GM19023 (cell line): Measurements from ENCODE around the gene LRMDA.

Experiments used
- ATAC-seq: cut with Tn5 transposase; IDR thresholded peaks from one replicate; pipeline ENCODE4 v1.9.1; 2021; ENCODE audit warnings: mild to moderate bottlenecking, moderate library complexity; ENCODE audit not compliant: unreplicated experiment

LRMDA gene

DNA sequence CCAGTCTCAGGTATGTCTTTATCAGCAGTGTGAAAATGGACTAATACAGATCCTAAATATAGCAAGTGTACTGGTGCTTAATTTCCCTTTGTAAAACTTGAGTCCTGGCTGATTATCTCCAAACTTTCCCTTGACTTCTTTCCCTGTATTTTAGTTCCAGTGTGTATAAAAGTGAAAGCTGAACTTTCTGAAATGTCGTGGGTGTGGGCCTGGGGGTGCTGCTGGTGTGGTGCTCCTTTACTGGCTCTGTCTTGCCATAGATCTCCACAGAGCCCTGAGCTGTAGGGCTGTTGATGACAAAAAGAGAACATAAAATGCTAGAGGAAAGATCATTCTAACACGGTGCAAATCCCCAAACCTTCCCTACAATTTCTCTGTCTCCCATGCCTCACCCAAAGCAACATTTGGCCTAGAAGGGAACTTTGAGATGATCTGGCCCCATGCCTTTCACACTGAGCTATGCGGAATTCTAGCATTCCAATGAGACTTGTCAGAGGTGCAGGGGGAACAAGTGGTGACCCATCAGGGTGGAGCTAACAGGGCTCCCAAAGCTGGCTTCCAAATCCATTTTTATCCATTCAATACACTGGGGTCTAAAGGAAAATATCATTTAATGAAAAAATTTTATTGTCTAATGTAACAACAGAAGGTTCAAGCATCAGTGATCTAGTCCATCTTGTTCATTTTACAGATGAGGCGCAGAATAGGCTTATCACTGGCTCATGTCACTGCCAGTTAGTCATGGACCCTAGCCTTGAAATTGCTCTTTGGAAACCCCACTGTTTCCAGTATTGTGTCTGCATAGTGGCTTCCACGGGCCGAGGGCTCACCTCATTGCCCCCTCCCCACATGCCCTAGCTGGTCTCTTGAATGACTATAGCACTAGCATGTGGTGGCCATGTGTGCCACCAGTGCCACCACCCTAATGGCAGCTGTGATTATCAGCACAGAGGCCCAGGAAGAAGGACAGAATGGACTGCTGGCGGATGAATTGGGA lies 1000.9 kb downstream of the LRMDA start:
- no peak for ATAC-seq

DNA sequence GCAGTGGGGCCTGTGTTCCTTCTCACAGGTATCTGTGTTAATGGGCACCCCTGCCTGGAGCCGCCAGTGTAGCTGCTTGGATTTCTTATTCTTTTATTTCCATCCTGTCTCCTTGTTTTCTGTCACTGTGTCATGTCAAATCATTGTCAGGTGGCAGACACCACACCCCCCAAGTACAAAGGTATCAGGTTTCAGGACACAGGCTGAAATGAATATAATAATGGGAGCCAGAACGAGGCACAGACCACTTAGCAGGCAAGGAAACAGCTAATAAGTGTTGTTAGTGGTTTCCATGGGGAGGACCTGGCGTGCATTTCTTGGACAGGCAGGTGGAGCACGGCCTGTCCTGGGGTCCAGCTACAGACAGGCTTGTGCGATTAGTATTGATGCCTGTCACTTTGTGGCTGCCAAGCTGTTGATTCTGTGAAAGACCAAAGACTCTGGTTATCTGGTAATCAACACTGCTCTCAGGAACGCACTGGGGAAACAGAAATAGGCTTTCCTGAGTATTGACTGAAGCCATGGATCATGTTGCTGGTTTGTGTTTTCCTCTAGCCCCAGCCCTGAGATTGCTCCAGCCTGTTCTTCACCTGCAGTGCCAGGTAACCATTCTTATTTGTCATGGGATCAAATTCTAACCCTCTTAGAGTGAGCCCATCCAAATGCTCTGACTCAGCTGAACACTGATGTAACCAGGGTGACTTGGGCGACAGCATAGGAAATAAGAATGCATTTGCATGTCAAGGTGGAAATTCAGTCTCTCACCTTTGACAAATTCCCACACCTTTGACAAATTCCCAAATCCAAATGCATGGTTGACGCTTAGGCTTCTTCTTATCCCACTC lies 1002.0 kb downstream of the LRMDA start:
- ATAC-seq, result no peak

DNA sequence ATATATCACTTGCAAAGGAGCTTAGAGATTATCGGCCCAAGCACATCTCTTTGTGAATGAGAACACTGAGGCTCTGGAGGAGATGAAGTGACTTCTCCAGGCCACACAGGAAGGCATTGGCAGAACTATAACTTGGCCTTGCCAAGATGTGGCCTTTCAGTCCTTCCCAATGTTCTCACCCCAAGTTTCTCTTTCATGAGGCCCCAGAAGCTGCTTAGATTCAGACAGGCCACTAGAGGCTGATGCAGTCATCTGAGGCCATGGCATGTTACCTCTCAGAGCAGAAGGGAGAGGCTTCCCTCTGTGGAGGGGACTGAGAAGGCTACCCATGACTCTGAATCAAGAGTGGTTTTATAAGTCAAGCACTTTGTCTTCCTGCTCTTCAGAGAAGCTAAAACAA lies 1003.7 kb downstream of the LRMDA start:
- no peak for ATAC-seq

DNA sequence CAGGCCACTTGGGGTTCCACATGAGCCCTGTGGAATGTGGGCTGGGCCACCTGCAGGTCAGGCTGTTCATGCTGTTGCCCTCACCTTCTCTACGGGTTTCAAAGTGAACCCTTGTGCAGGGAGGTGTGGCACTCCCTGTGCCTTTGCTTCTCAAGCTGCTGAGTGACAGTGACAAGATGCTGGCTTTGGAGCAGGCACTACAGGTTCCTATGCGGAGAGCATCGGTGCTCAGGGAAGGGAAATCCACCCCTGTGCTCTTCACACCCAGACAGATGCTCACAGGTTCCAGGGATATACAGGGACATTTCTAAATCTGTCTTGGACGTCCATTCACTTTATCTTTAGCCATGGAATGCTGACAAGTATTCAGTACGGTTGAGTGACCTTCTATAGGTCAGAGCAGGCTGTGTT lies 1005.0 kb downstream of the LRMDA start:
- no peak for ATAC-seq

DNA sequence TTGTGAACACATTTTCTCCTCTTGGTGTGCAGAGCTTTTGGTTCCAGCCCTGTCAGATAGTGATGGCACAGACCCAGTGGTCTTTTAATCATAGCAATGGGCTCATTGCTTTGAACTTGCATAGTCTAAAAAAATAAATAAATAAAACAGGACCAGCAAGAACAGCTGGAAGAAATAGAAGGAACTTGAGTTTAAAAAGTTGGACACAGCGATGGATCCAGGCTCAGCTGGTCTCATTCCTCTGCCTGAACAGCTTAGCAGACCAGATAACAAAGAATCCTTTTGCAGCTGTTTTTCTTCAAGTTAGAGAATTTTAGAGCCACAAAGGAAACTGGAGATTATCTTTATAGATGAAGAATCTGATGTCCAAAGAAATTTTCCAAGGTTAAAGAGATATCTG lies 1005.6 kb downstream of the LRMDA start:
- no peak for ATAC-seq

DNA sequence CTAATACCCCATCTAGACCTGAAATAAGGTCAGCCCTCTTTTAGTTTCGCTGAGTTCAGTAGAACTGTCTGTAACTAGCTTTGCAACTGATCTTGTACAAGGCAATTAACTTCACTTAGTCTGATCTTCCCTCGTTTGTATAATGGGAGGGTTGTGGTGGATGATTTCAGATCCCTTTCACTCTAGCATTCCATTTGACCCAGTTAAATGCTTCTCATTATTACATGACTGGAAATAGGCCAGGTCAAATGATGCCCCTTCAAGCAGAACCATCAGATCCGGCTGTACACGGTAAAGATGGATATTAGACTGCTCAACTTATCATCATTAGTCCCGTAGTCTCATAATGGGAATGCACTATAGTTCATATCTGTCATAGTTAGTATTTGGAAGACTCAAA lies 1009.0 kb downstream of the LRMDA start:
- ATAC-seq, result no peak

DNA sequence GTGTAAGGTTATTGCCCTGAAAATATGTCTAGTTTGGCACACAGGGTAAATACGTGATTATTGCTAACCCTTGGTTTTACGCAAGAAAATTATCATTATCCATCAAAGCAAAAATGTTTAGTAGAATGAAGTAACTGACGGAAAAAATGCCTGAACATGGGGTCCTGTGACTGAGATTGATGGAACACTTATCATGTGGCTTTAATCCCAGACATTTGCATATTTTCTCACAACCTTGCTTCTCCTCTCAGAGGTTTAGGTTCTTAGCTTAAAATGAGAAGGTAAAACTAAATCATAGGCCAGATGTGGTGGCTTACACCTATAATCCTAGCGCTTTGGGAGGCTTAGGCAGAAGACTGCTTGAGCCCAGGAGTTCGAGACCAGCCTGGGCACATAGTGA lies 1010.7 kb downstream of the LRMDA start:
- ATAC-seq, result no peak

DNA sequence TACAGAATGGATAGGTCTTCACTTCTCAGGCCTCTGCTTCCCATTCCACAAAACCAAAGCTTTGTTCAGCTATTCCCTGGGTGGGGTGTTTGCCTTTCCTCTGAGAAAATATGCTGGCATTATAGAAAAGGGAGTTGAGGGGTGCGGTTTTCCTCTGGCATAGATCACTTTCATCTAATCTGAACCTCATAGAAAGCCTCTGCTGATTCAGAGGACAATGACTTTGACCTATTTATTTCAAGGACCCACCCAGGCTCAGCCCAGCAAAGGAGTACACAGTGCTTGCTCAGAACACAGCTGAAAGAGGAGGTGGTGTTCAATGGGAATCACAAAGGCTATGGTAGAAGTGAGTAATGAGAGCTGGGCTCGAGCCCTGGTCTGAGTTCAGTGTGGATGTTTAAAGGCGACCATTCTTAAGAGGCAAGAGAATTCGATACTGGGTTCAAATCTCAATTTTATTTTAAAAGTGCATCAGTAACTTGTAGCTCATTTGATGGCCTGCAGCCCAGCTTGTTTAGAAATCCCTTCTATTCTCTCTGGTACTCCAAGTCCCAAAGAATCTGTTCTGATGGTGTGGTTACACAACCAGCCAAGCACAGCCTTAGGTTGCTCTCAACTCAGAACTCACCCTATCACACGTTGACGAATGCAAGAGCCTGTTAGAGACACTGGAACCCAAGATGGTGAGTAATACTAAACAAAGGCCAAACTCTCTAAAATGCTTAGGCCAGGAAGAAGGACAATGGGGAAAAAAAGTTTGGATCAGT lies 1012.8 kb downstream of the LRMDA start:
- ATAC-seq, result no peak

DNA sequence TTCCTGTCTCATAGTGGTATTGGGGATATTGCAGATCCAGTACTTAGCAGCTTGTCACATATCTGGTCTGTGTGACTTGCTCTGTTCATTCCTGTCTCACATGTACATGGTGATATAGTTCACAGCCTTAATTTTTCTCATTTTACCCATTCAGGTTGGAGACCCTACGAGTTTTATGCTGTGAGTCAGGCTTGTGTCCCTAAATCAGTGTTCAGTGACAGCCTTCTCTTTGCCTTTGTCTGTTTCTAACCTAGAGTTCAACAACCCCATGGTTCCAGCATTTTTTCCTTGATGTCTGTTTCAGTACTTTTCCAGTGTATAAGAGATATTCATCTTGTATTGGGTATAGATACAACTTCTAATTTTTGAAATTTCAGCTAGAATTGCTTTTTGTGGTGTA lies 1016.2 kb downstream of the LRMDA start:
- ATAC-seq, result no peak

DNA sequence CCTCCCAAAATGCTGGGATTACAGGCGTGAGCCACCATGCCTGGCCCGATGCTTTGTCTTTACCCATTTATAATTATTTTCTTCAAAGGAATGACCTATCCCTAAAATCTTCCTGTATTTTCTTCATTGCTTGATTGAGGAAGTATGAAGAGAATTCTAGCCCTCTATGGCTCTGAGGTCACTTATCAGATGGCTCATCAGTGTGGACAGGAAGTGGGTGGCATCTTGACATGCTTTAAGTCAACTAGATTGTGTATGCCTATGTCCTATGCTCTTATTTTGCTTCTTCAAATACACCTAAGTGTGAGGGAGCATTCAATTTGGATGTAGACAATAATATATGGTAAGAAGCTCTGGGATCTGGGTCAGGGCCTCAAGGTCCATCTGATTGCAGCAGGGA lies 1020.5 kb downstream of the LRMDA start:
- ATAC-seq, result no peak

DNA sequence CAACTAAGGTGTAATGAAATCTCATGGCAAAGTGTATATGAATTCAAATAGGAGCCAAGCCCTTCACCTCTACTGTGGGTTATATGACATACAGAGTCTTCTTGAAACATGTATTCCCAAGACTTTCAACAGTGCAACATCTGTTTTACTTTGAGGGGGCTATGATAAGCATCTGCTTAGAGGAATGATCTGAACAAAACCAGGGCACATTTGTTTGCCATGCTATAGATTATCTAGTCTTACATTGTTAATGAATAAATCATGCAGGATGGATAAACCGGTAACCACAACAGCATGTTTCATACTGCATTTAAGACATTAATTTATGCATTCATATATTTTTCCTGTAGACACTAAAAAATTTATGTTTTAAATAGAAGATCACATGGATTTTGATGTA lies 1021.9 kb downstream of the LRMDA start:
- ATAC-seq, result no peak

DNA sequence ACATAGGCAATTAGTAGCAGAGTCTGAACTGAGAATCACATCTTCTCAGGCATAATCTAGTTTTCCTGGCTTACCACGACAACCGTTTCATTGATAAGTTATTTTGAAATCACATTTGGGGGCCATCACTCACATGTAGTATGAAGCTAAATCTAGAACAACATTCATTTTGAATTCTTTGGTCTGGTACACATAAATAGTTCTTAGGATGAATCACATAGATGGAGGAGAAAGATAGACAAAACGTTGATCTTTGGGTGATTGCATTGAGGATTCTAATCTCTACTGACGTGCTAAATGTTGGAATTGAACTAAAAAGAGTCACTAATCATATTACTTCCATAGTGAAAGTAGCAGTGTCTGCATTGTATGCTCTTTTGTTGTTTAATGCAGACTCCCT lies 1022.6 kb downstream of the LRMDA start:
- no peak for ATAC-seq

DNA sequence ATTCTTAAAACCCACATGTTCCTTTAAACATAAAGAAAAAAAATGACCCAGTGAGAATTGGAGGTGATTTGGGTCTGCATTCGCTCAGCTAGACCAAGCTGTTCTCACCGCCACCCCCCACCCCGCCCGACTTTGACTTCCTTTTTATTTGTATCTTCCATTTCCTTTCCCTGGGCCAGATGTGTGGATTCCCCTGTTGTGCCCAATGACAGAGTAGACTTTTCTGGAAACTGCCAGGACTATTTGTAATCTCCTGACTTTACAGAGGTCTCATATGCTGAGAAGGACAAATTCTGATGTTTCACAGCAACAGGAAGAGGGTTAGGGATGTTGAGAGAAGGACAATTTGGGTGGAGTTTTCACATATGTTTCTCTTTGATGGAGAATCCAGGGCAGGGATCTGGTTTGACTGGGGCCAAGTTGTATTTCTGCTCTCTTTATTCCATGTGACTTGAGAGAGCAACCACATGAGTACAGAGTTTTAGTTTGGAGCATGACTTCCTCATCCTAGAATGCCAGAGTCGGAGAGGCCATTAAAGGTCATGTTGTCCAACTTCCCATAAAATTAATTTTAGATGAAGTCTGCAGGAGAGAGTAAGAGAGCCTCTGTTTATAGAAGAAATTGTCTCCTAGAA lies 1023.2 kb downstream of the LRMDA start:
- no peak for ATAC-seq

DNA sequence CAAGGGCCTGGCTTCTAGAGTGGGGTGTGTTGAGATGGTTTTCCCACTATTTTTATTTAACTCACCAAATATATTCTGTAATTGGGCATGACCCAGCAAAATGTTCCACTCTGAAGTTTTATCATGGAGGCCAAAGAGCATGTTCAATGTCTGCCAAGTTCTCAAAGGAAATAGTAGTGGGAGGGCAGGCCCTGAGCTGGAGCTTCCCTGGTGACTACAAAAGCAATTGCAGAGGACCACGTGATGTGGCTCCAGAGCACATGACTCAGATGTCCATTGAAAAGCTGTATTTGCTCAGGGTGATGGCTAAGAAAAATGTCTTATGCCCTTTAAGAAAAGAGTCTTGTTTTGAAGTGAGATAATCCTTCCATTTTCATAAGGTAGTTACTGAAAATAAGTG lies 1024.8 kb downstream of the LRMDA start:
- ATAC-seq, result no peak

DNA sequence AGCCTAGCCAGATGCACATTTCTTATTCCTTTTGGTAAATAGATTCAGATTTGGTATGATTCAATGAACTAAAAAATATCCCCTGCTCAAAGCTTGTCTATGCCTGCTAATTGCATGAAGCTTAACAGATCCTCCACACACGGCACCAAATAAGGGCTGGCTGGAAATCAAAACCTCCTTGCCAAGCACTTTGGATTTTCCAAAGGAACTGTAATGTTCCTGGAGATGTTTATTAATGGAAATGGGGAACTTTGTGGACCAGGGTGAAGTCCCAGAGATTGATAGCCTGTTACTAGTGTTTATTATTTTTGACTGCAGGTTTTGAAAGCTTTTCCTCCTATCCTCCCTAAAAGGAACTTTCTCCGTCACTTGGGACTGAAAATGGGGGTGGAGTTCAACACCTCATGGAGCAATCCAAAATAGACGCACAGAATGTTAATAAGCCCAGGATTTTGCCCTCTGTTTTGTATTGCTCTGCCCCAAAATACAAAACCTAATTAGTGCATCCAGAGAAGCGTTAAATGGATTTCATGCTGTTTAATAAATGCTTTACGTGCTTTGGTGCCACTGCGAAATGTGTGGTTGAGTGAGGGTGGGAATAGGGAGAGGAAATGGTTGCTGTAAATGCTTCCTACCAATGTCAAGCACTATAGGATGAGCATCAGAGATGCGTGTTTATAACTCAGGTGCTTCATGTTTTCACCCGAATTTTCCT lies 1027.7 kb downstream of the LRMDA start:
- ATAC-seq, result no peak

DNA sequence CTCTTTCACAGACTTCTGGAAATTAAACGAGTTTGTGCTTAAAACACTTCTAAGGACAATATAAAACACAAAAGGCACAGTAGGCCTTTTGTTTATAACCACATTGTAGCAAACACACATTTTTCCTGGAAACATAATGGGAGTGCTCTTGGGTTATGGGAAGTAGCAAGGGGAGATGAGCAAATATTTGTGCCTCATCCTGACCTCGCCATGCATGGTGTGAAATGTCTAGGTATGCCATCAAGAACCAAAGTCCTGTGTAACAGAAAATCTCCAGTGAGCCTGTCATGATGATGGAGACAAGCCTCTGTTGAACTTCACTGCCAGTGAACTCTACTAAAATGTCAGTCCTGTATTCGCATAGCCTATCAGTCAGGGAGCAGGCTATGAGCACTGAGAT lies 1029.6 kb downstream of the LRMDA start:
- no peak for ATAC-seq

DNA sequence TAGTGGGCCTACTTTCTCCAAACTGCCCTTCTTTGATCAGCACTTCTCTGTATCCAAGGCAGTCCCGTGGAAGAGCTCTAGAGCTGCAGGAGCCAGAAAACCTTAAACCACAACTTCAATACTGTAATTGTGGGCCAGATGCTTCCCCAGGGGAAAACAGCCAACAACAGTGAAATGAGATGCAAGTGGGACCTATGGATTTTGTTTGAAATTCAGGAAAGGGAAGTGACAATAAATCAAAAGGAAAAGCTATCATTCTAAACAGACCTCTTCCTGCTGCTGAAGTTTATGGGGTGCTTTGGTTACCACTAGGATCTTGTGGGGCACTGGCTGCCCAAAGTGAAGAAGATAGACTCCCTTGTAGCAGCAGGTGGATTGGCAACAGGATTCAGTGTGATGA lies 1031.7 kb downstream of the LRMDA start:
- no peak for ATAC-seq

DNA sequence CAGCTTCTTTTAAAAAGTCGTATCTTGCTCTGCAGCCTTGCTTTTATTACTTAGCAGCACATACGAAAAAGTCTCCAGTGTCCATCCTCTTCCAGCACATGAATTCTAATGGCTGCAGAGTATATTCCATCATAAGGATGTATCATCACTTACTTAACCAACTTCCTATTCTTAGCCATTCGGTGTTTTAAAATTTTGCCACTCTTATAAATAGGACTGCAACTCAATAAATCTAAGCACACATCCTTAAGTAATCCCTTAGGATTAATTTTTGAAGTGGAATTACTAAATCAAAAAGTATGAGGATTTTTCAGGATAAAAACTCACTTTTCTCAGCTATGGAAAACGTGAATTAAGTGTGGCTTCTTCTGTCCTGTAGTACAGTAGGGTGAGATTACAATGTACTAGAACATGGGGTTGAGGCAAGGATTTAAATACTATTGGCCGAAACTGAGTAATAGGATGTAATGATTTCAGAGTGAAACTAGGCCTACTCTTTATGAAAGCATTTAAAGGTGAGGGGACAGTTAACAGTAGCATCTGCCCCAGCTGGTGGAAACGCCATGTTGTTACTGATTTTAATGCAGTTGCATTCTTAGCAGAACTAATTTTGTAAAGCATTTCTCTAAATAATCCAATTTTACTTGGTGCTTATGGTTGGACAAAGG lies 1035.5 kb downstream of the LRMDA start:
- no peak for ATAC-seq

DNA sequence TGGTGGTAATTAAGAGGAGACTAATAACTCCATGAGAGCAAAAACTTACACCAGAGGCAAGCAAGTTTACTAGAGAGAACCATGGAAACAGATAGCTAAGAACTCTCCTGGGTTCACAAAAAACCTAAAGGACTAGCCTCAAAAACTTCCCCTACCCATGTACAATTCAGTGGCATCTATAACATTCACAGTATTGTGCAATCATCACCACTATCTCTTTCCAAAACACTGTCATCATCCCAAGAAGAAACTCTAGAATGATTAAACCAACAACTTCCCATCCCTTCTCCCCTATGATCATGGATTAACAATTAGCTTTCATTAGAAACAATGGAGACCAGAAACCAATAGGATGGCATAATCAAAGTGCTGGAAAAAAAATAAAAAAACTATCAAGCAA lies 1038.3 kb downstream of the LRMDA start:
- ATAC-seq, result no peak
